Measurements from ENCODE around the gene TNNT2. TPM values are rescaled to one million over a fixed set of nuclear protein-coding genes. Genes with fewer than 3 reads are reported as not detected.

The TNNT2 gene
- total and polyA plus RNA-seq, 2 of the 13 experiments (the other 11 are each of a cell fraction or from before 2014, with no cell fraction given), result 0.20 to 0.63 TPM

GRCh38 chr1:201363467-201363866 is 14.0 kb downstream of the TNNT2 start:
- H3K4me2 ChIP-seq (ENCODE audit: low read depth, low read length), result no peak overlapping the region
- in situ Hi-C loops (cut with HindIII; ENCODE audit: extremely low pct_ligation_motif_present, low pct_unique_long_range_greater_than_20kb), result no loop called here

GRCh38 chr1:201362906-201363305 is 14.6 kb downstream of the TNNT2 start:
- H3K4me1 ChIP-seq (ENCODE audit: insufficient read depth, low read length), result no peaks in the 10 kb centered on the region
- H3K79me2 ChIP-seq (ENCODE audit: insufficient read depth, low read length), result no peaks in the 10 kb centered on the region
- H3K36me3 ChIP-seq (replicated peaks in 1 of 2; ENCODE audit: control insufficient read depth in 1 of 2, insufficient read depth in 2 of 2, low read length in 2 of 2), result no peaks in the 10 kb centered on the region
- no peaks in the 10 kb centered on the region for H4K20me1 ChIP-seq (ENCODE audit: insufficient read depth, low read length)
- BruUV-seq (replicated peaks), result no TSS peak
- H3K9ac ChIP-seq (ENCODE audit: insufficient read depth, low read depth, low read length), result no peak overlapping the region
- no peak for DNase-seq (ENCODE audit: low spot score)
- no peak overlapping the region for H3K4me3 ChIP-seq (replicated peaks in 1 of 3; ENCODE audit: insufficient read depth in 1 of 3, low read depth in 2 of 3, low read length in 3 of 3)
- in situ Hi-C loops (cut with HindIII; ENCODE audit: extremely low pct_ligation_motif_present, low pct_unique_long_range_greater_than_20kb) (no loop called here), intact Hi-C loops (cut with micrococcal nuclease; ENCODE audit: unreplicated experiment) (no loop called here)
- peaks cover 13 to 42% of the 10 kb centered on the region in 2 experiments for H3K27me3 ChIP-seq (ENCODE audit: control insufficient read depth in 1 of 2, insufficient read depth in 2 of 2, low read length in 2 of 2)
- ATAC-seq, result no peak
- 0% methylated on average over 1 of the region's 3 CpGs for WGBS (ENCODE audit: low lambda C conversion rate)
- FAIRE-seq, result no peak
- no peaks in the 10 kb centered on the region for H3K9me3 ChIP-seq (ENCODE audit: low read length)
- no peak overlapping the region for H2AFZ ChIP-seq (ENCODE audit: low read length)
- ChIA-PET CTCF (ENCODE audit: low intra/inter-chr PET ratio, low total read pairs) (no interaction called here), POLR2A (interaction anchor here (0.7 kb wide), 1 partner anchor 85 kb away, joined by 3 read pairs; no protein-coding TSS in a partner anchor)
- H3K27ac ChIP-seq (ENCODE audit: extremely low read length, insufficient read depth, low read length), result no peak overlapping the region
- H3K4me2 ChIP-seq (ENCODE audit: low read depth, low read length), result no peak overlapping the region
- TF ChIP-seq SP5 (CRISPR knock-in tag; IDR thresholded peaks at IDR 0.05; ENCODE audit: borderline replicate concordance, low read depth) (no peak), SYNCRIP (IDR thresholded peaks at IDR 0.05; ENCODE audit: insufficient read depth, low read depth, low read length) (no peak), PHF20 (CRISPR knock-in tag; IDR thresholded peaks at IDR 0.05) (no peak), SP2 (CRISPR knock-in tag; IDR thresholded peaks at IDR 0.05) (no peak), CSRNP2 (CRISPR knock-in tag; conservative IDR thresholded peaks at IDR 0.05; ENCODE audit: low read depth) (no peak), TEAD3 (CRISPR knock-in tag; optimal IDR thresholded peaks at IDR 0.05; ENCODE audit: borderline replicate concordance) (no peak), ZSCAN25 (CRISPR knock-in tag; IDR thresholded peaks at IDR 0.05) (no peak), PRDM4 (CRISPR knock-in tag; IDR thresholded peaks at IDR 0.05; ENCODE audit: borderline replicate concordance) (no peak)

More at GRCh38 chr1:201363467-201363866, 14.0 kb downstream of the TNNT2 start:
- Histone ChIP-seq H3K4me3 (replicated peaks in 1 of 3; ENCODE audit: insufficient read depth in 1 of 3, low read depth in 2 of 3, low read length in 3 of 3) (no peak overlapping the region), H3K27me3 (ENCODE audit: control insufficient read depth in 1 of 2, insufficient read depth in 2 of 2, low read length in 2 of 2) (peaks cover 13 to 37% of the 10 kb centered on the region in 2 experiments), H3K4me1 (ENCODE audit: insufficient read depth, low read length) (no peaks in the 10 kb centered on the region), H2AFZ (ENCODE audit: low read length) (no peak overlapping the region), H3K79me2 (ENCODE audit: insufficient read depth, low read length) (no peaks in the 10 kb centered on the region), H4K20me1 (ENCODE audit: insufficient read depth, low read length) (no peaks in the 10 kb centered on the region), H3K9ac (ENCODE audit: insufficient read depth, low read depth, low read length) (no peak overlapping the region), H3K9me3 (ENCODE audit: low read length) (no peaks in the 10 kb centered on the region), H3K36me3 (replicated peaks in 1 of 2; ENCODE audit: control insufficient read depth in 1 of 2, insufficient read depth in 2 of 2, low read length in 2 of 2) (no peaks in the 10 kb centered on the region), H3K27ac (ENCODE audit: extremely low read length, insufficient read depth, low read length) (no peak overlapping the region)
- no peak for ATAC-seq
- DNase-seq (ENCODE audit: low spot score), result no peak
- TF ChIP-seq TAF1 (CRISPR knock-in tag; IDR thresholded peaks at IDR 0.05), result no peak
- TF ChIP-seq ZNF616 (CRISPR knock-in tag; IDR thresholded peaks at IDR 0.05; ENCODE audit: low read depth), result no peak
- TF ChIP-seq HMG20B (CRISPR knock-in tag; conservative IDR thresholded peaks at IDR 0.05), result no peak
- no peak for TF ChIP-seq MED1 (CRISPR knock-in tag; IDR thresholded peaks at IDR 0.05)
- no peak for TF ChIP-seq ZNF225 (CRISPR knock-in tag; IDR thresholded peaks at IDR 0.05)
- no peak for TF ChIP-seq TFDP1 (CRISPR knock-in tag; IDR thresholded peaks at IDR 0.05; ENCODE audit: borderline replicate concordance)
- TF ChIP-seq ZNF614 (CRISPR knock-in tag; IDR thresholded peaks at IDR 0.05; ENCODE audit: borderline replicate concordance), result no peak
- TF ChIP-seq ZNF75D (CRISPR knock-in tag; IDR thresholded peaks at IDR 0.05; ENCODE audit: borderline replicate concordance), result no peak
- no peak for TF ChIP-seq ZNF644 (CRISPR knock-in tag; IDR thresholded peaks at IDR 0.05; ENCODE audit: low read depth)
- TF ChIP-seq MXI1 (IDR thresholded peaks at IDR 0.05; ENCODE audit: borderline replicate concordance, low read depth, low read length), result no peak
- no peak for TF ChIP-seq CBX5 (CRISPR knock-in tag; IDR thresholded peaks at IDR 0.05; ENCODE audit: borderline replicate concordance)
- POLR2A ChIA-PET, result interaction anchor here (0.7 kb wide), 1 partner anchor 85 kb away, joined by 3 read pairs; no protein-coding TSS in a partner anchor
- CTCF ChIA-PET (ENCODE audit: low intra/inter-chr PET ratio, low total read pairs), result no interaction called here
- 4% methylated on average over 7 of the region's 8 CpGs for WGBS (ENCODE audit: low lambda C conversion rate)
- no peak for FAIRE-seq
- no TSS peak for BruUV-seq (replicated peaks)
- intact Hi-C loops (cut with micrococcal nuclease; ENCODE audit: unreplicated experiment), result no loop called here
